IgD-negative memory B cell (primary cell): ENCODE results near the gene CELSR1. TPM values are rescaled to one million over a fixed set of nuclear protein-coding genes. Genes with fewer than 3 reads are reported as not detected.

Experiments
- H3K27ac Mint-ChIP-seq, 3 donors: one replicate each; pipeline ENCODE4 v1.8.0; 2020 to 2022; ENCODE audit warnings: mild to moderate bottlenecking in 3 of 3, mixed read lengths in 3 of 3, moderate library complexity in 1 of 3
- H3K27me3 Mint-ChIP-seq: one replicate; pipeline ENCODE4 v1.8.0; 2021; ENCODE audit warnings: mixed read lengths
- H3K36me3 Mint-ChIP-seq: one replicate; pipeline ENCODE4 v1.8.0; 2020; ENCODE audit warnings: mild to moderate bottlenecking, mixed read lengths
- H3K4me1 Mint-ChIP-seq, 3 donors: one replicate each; pipeline ENCODE4 v1.8.0; 2020 to 2022; ENCODE audit warnings: mixed read lengths in 3 of 3, mild to moderate bottlenecking in 1 of 3
- H3K4me3 Mint-ChIP-seq, 4 donors: one replicate each; pipeline ENCODE4 v1.8.0; 2020 to 2022; ENCODE audit warnings: mild to moderate bottlenecking in 4 of 4, mixed read lengths in 4 of 4, moderate library complexity in 3 of 4
- H3K9me3 Mint-ChIP-seq, 3 donors: one replicate each; pipeline ENCODE4 v1.8.0; 2020 to 2021; ENCODE audit warnings: mixed read lengths in 3 of 3, mild to moderate bottlenecking in 1 of 3
- polyA plus RNA-seq: library from polyadenylated mRNA; unstranded; fragments of 300-500 nt; fragmentation: Illumina TruSeq; gene quantifications from one replicate; pipeline ENCODE4 v1.2.3, GENCODE V29; 2021

CELSR1 gene
- polyA plus RNA-seq, 1 donor from 2014 or later = 5.2 TPM

- peak overlapping the region in 2 of 3 donors; percentile 2 to 68 for H3K27ac Mint-ChIP-seq
- H3K27me3 Mint-ChIP-seq = peaks cover 3% of the 10 kb centered on the region
- peaks cover 16 to 27% (median 18%) of the 10 kb centered on the region in 3 donors for H3K4me1 Mint-ChIP-seq
- peaks cover 9% of the 10 kb centered on the region for H3K36me3 Mint-ChIP-seq
- H3K4me3 Mint-ChIP-seq = peak overlapping the region in 1 of 4 donors; percentile 75
- H3K9me3 Mint-ChIP-seq = no peaks in the 10 kb centered on the region
These were observed 198.8 kb downstream of the CELSR1 start for GRCh38 chr22:46338636-46339035.

- peak overlapping the region in 1 of 3 donors; percentile 68 for H3K27ac Mint-ChIP-seq
- H3K4me3 Mint-ChIP-seq = peak overlapping the region in 3 of 4 donors; percentile 22 to 75 (median 39)
- H3K9me3 Mint-ChIP-seq = no peaks in the 10 kb centered on the region
- peaks cover 16 to 27% (median 18%) of the 10 kb centered on the region in 3 donors for H3K4me1 Mint-ChIP-seq
- H3K27me3 Mint-ChIP-seq = peaks cover 3% of the 10 kb centered on the region
- H3K36me3 Mint-ChIP-seq = peaks cover 9% of the 10 kb centered on the region
These were observed 199.6 kb downstream of the CELSR1 start for GRCh38 chr22:46337870-46338269.

- Mint-ChIP-seq H3K36me3 (peaks cover 9% of the 10 kb centered on the region), H3K27ac (peak overlapping the region; percentile 61 to 94 (median 78)), H3K4me3 (peak overlapping the region; percentile 88 to 97 (median 92)), H3K9me3 (no peaks in the 10 kb centered on the region), H3K27me3 (peaks cover 3% of the 10 kb centered on the region), H3K4me1 (peaks cover 16 to 27% (median 18%) of the 10 kb centered on the region in 3 donors)
These were observed 201.0 kb downstream of the CELSR1 start for GRCh38 chr22:46336119-46337078.

GRCh38 chr22:46335201-46336118 lies 202.0 kb downstream of the CELSR1 start, which contains the start of gene TRMU:
TSS of gene TRMU (plus strand) at chr22:46335714. CDS start at chr22:46335765, 51 bp downstream.
- Mint-ChIP-seq H3K4me1 (peaks cover 16 to 27% (median 18%) of the 10 kb centered on the region in 3 donors), H3K4me3 (peak within 1 kb of the TSS; percentile 88 to 97 (median 92)), H3K27me3 (peaks cover 3% of the 10 kb centered on the region), H3K36me3 (peaks cover 9% of the 10 kb centered on the region), H3K27ac (peak within 1 kb of the TSS; percentile 61 to 95 (median 78)), H3K9me3 (no peaks in the 10 kb centered on the region)

GRCh38 chr22:46331496-46331895 lies 205.9 kb downstream of the CELSR1 start:
- Mint-ChIP-seq H3K4me3 (no peak overlapping the region), H3K36me3 (no peaks in the 10 kb centered on the region), H3K4me1 (peaks cover 3 to 6% (median 5%) of the 10 kb centered on the region in 3 donors), H3K27ac (no peak overlapping the region), H3K27me3 (peaks cover under 1% of the 10 kb centered on the region), H3K9me3 (no peaks in the 10 kb centered on the region)

GRCh38 chr22:46330426-46330825 lies 207.0 kb downstream of the CELSR1 start:
- peak overlapping the region in 1 of 4 donors; percentile 66 for H3K4me3 Mint-ChIP-seq
- no peak overlapping the region for H3K27ac Mint-ChIP-seq

GRCh38 chr22:46329616-46330015 lies 207.8 kb downstream of the CELSR1 start:
- H3K4me3 Mint-ChIP-seq = peak overlapping the region in 1 of 4 donors; percentile 20
- no peaks in the 10 kb centered on the region for H3K36me3 Mint-ChIP-seq
- no peaks in the 10 kb centered on the region for H3K27me3 Mint-ChIP-seq
- H3K27ac Mint-ChIP-seq = no peak overlapping the region
- H3K9me3 Mint-ChIP-seq = no peaks in the 10 kb centered on the region
- H3K4me1 Mint-ChIP-seq = peaks cover 0 to 1% (median 0%) of the 10 kb centered on the region in 3 donors

More at GRCh38 chr22:46330426-46330825, 207.0 kb downstream of the CELSR1 start:
- H3K27me3 Mint-ChIP-seq = no peaks in the 10 kb centered on the region
- H3K9me3 Mint-ChIP-seq = no peaks in the 10 kb centered on the region
- no peaks in the 10 kb centered on the region for H3K36me3 Mint-ChIP-seq
- peaks cover 0 to 2% (median 2%) of the 10 kb centered on the region in 3 donors for H3K4me1 Mint-ChIP-seq

GRCh38 chr22:46328797-46329196 lies 208.6 kb downstream of the CELSR1 start:
- no peak overlapping the region for H3K27ac Mint-ChIP-seq
- no peak overlapping the region for H3K4me3 Mint-ChIP-seq
- H3K4me1 Mint-ChIP-seq = no peaks in the 10 kb centered on the region
- no peaks in the 10 kb centered on the region for H3K9me3 Mint-ChIP-seq
- H3K27me3 Mint-ChIP-seq = no peaks in the 10 kb centered on the region
- H3K36me3 Mint-ChIP-seq = no peaks in the 10 kb centered on the region

- Mint-ChIP-seq H3K36me3 (no peaks in the 10 kb centered on the region), H3K4me1 (no peaks in the 10 kb centered on the region), H3K4me3 (no peak overlapping the region), H3K9me3 (no peaks in the 10 kb centered on the region), H3K27me3 (no peaks in the 10 kb centered on the region), H3K27ac (peak overlapping the region in 1 of 3 donors; percentile 71)
These were observed 209.5 kb downstream of the CELSR1 start for GRCh38 chr22:46327691-46328465.

GRCh38 chr22:46326066-46326680 lies 211.2 kb downstream of the CELSR1 start:
- no peaks in the 10 kb centered on the region for H3K9me3 Mint-ChIP-seq

GRCh38 chr22:46323162-46323561 lies 214.3 kb downstream of the CELSR1 start:
- Mint-ChIP-seq H3K27ac (peak overlapping the region in 1 of 3 donors; percentile 61), H3K4me3 (no peak overlapping the region), H3K36me3 (peaks cover 1% of the 10 kb centered on the region), H3K9me3 (no peaks in the 10 kb centered on the region), H3K27me3 (no peaks in the 10 kb centered on the region), H3K4me1 (no peaks in the 10 kb centered on the region)

More at GRCh38 chr22:46326066-46326680, 211.2 kb downstream of the CELSR1 start:
- H3K27ac Mint-ChIP-seq = no peak overlapping the region
- H3K27me3 Mint-ChIP-seq = no peaks in the 10 kb centered on the region
- peaks cover 1% of the 10 kb centered on the region for H3K36me3 Mint-ChIP-seq
- H3K4me1 Mint-ChIP-seq = no peaks in the 10 kb centered on the region
- no peak overlapping the region for H3K4me3 Mint-ChIP-seq

- H3K36me3 Mint-ChIP-seq = peaks cover 1% of the 10 kb centered on the region
- H3K4me1 Mint-ChIP-seq = no peaks in the 10 kb centered on the region
- no peak overlapping the region for H3K4me3 Mint-ChIP-seq
- H3K9me3 Mint-ChIP-seq = no peaks in the 10 kb centered on the region
- H3K27me3 Mint-ChIP-seq = no peaks in the 10 kb centered on the region
- peak overlapping the region in 1 of 3 donors; percentile 61 for H3K27ac Mint-ChIP-seq
These were observed 214.7 kb downstream of the CELSR1 start for GRCh38 chr22:46322711-46323110.

- Mint-ChIP-seq H3K9me3 (no peaks in the 10 kb centered on the region), H3K4me1 (no peaks in the 10 kb centered on the region), H3K27me3 (no peaks in the 10 kb centered on the region), H3K36me3 (peaks cover 1% of the 10 kb centered on the region), H3K27ac (no peak overlapping the region), H3K4me3 (no peak overlapping the region)
These were observed 216.6 kb downstream of the CELSR1 start for GRCh38 chr22:46320716-46321386.
